Measurements from ENCODE around the gene TTPAL.
"Not testable (repeated sequence)": the region's sequence is repeated elsewhere in the genome, so short reads cannot be mapped to it uniquely, and the experiment has no call there.

TTPAL gene

GRCh38 chr20:44463466-44463865 lies 12.2 kb upstream of the TTPAL start:
- DNase-seq (ENCODE audit: insufficient read length, low spot score) = no peak
- TF ChIP-seq PAX5 (IDR thresholded peaks at IDR 0.05; ENCODE audit: insufficient read depth, low read length, severe bottlenecking) (no peak), TAF1 (IDR thresholded peaks at IDR 0.05; ENCODE audit: low read depth, low read length) (no peak), SPI1 (IDR thresholded peaks at IDR 0.05; ENCODE audit: low read depth, low read length) (no peak), POLR2A (IDR thresholded peaks at IDR 0.05; ENCODE audit: low read depth, low read length) (no peak), POLR2AphosphoS5 (IDR thresholded peaks at IDR 0.05; ENCODE audit: low read depth, low read length) (no peak), POU2F2 (IDR thresholded peaks at IDR 0.05; ENCODE audit: low read depth, low read length) (no peak)
- no peak for FAIRE-seq

- FAIRE-seq = no peak
These were observed 11.2 kb upstream of the TTPAL start for GRCh38 chr20:44464514-44464913.

DNA sequence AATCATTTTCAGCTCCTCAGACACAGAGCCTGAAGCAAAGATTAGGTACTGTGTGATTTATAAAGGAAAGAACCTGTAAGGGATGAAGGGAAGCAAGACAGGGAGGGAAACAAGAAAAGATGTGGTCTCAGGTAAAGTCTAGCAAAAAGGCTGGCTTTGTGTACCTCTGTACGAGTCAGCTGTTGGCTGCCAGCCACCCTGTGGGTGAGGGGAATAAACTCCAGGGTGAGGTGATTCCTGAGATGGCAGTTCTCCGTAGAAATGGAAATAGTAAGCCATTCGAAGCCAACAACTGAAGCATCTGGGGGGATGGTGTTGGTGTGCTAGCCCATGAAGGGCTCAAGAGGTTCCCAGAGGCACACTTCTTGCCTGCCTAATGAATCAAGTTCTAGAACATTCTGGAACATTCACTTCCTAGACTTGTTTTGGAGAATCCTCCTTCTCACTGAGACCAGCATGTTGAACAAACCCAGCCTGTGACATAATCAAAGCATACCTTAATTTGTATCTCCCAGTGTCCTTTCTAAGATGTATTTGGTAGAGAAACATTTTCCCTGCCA lies 10.6 kb upstream of the TTPAL start:
- no peak for DNase-seq (ENCODE audit: insufficient read length, low spot score)
- no peak for FAIRE-seq
- no peak for TF ChIP-seq POLR2A (IDR thresholded peaks at IDR 0.05; ENCODE audit: low read depth, low read length)
- TF ChIP-seq PAX5 (IDR thresholded peaks at IDR 0.05; ENCODE audit: insufficient read depth, low read length, severe bottlenecking) = no peak
- no peak for TF ChIP-seq TAF1 (IDR thresholded peaks at IDR 0.05; ENCODE audit: low read depth, low read length)
- no peak for TF ChIP-seq POU2F2 (IDR thresholded peaks at IDR 0.05; ENCODE audit: low read depth, low read length)
- TF ChIP-seq SPI1 (IDR thresholded peaks at IDR 0.05; ENCODE audit: low read depth, low read length) = no peak
- no peak for TF ChIP-seq POLR2AphosphoS5 (IDR thresholded peaks at IDR 0.05; ENCODE audit: low read depth, low read length)

More at GRCh38 chr20:44464514-44464913, 11.2 kb upstream of the TTPAL start:
- no peak for DNase-seq (ENCODE audit: insufficient read length, low spot score)
- TF ChIP-seq POLR2AphosphoS5 (IDR thresholded peaks at IDR 0.05; ENCODE audit: low read depth, low read length) = no peak
- TF ChIP-seq TAF1 (IDR thresholded peaks at IDR 0.05; ENCODE audit: low read depth, low read length) = no peak
- TF ChIP-seq POU2F2 (IDR thresholded peaks at IDR 0.05; ENCODE audit: low read depth, low read length) = no peak
- no peak for TF ChIP-seq POLR2A (IDR thresholded peaks at IDR 0.05; ENCODE audit: low read depth, low read length)
- TF ChIP-seq PAX5 (IDR thresholded peaks at IDR 0.05; ENCODE audit: insufficient read depth, low read length, severe bottlenecking) = no peak
- no peak for TF ChIP-seq SPI1 (IDR thresholded peaks at IDR 0.05; ENCODE audit: low read depth, low read length)

DNA sequence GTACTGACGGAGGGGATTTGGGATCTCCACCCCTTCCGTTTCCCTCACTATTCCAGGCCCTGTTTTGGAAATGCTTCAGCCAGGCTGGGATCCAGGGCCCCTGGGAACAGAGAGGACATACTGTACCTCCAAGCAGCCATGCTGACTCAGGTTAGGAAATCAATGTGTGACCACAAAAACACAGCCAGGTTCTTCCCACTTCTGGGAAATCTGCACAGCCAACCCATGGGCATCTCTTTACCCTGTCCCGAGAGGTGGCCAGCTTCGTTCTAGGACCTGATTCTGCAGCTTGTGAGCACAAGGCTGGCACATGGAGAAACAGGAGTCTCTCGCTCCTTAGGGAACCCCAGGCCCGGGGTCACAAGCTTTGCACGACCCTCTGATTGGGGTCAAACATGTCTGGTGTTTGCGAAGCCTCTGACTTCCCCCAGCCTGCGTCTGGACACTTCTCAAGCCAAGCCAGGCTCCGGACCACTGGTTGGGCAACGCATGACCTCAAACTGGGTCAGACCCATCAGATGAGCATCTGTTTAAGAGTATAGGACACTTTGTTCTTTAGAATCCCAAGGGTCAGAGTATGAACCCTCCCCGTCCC lies 8.3 kb upstream of the TTPAL start:
- TF ChIP-seq POU2F2 (IDR thresholded peaks at IDR 0.05; ENCODE audit: low read depth, low read length) (no peak), SPI1 (IDR thresholded peaks at IDR 0.05; ENCODE audit: low read depth, low read length) (no peak)
- FAIRE-seq (no peak), DNase-seq (ENCODE audit: insufficient read length, low spot score) (no peak)

DNA sequence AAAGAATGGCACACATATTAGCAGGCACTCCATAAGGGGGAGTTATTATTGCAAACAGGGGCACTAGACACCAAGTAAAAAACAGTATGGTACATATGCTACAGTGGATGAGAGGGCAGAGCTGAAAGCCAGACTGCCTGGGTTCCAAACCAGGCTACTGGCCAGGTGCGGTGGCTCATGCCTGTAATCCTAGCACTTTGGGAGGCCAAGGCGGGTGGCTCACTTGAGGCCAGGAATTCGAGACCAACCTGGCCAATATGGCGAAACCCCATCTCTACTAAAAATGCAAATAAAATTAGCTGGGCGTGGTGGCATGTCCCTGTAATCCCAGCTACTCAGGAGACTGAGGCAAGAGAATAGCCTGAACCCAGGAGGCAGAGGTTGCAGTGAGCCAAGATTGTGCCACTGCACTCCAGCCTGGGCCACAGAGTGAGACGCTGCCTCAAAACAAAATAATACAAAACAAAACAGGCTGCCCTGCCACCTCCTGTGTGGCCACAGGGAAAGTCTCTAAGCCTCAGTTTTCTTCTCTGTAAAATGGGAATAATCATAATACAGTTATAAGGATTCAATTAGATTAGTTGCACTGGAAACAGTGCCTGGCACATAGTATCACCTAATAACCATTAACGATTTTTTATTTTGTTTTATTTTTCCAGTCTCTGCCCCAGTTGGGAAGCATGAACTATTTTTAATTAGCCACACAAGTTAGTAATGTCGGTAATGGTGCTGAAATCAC lies 7.5 kb upstream of the TTPAL start:
- no peak for DNase-seq (ENCODE audit: insufficient read length, low spot score)
- no peak for FAIRE-seq
- TF ChIP-seq POLR2AphosphoS5 (IDR thresholded peaks at IDR 0.05; ENCODE audit: low read depth, low read length) (no peak), POU2F2 (IDR thresholded peaks at IDR 0.05; ENCODE audit: low read depth, low read length) (no peak), POLR2A (IDR thresholded peaks at IDR 0.05; ENCODE audit: low read depth, low read length) (no peak), TAF1 (IDR thresholded peaks at IDR 0.05; ENCODE audit: low read depth, low read length) (no peak), PAX5 (IDR thresholded peaks at IDR 0.05; ENCODE audit: insufficient read depth, low read length, severe bottlenecking) (no peak), SPI1 (IDR thresholded peaks at IDR 0.05; ENCODE audit: low read depth, low read length) (no peak)

DNA sequence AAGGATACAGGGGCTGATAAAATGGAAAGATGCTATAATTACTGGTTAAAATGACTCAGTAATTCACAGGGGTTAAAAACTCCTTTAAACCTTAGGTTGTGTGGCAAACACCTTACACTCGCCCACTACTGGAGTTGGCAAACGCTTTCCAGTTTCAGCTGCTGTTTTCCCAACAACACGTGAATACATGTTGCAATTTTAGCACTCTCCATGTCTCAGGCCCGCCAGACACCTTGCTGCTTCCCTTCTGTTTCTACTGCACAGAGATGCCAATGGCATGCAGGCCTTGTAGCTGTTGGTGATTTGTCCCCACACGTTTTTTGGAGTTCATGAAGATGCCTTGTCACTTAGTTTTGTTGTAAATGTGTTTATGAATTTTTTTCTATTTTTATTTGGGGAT lies 5.3 kb upstream of the TTPAL start:
- TF ChIP-seq PAX5 (IDR thresholded peaks at IDR 0.05; ENCODE audit: insufficient read depth, low read length, severe bottlenecking) (no peak), TAF1 (IDR thresholded peaks at IDR 0.05; ENCODE audit: low read depth, low read length) (no peak), POU2F2 (IDR thresholded peaks at IDR 0.05; ENCODE audit: low read depth, low read length) (no peak), POLR2A (IDR thresholded peaks at IDR 0.05; ENCODE audit: low read depth, low read length) (no peak), POLR2AphosphoS5 (IDR thresholded peaks at IDR 0.05; ENCODE audit: low read depth, low read length) (no peak), SPI1 (IDR thresholded peaks at IDR 0.05; ENCODE audit: low read depth, low read length) (no peak)
- DNase-seq (ENCODE audit: insufficient read length, low spot score) (no peak), FAIRE-seq (no peak)

DNA sequence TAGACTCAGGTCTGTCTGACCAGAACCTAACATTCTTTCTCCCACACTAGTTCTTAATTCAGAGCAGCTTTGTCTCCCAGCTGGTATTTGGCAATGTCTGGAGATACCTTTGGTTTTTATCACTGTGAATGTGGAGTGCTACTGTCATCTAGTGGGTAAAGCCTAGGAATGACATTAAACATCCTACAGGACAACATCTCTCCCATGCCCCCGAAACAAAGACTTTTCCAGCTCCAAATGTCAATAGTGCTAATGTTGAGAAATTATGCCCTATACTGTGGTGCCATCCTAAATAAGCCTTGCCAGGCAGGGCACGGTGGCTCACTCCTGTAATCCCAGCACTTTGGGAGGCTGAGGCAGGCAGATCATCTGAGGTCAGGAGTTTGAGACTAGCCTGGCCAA lies 4.2 kb upstream of the TTPAL start:
- FAIRE-seq = no peak
- TF ChIP-seq TAF1 (IDR thresholded peaks at IDR 0.05; ENCODE audit: low read depth, low read length) = no peak
- no peak for TF ChIP-seq POLR2A (IDR thresholded peaks at IDR 0.05; ENCODE audit: low read depth, low read length)

GRCh38 chr20:44472283-44472682 lies 3.4 kb upstream of the TTPAL start:
- FAIRE-seq; DNase-seq (ENCODE audit: insufficient read length, low spot score): not testable (repeated sequence)

More for the DNA sequence above, 4.2 kb upstream of the TTPAL start:
- DNase-seq (ENCODE audit: insufficient read length, low spot score) = no peak

DNA sequence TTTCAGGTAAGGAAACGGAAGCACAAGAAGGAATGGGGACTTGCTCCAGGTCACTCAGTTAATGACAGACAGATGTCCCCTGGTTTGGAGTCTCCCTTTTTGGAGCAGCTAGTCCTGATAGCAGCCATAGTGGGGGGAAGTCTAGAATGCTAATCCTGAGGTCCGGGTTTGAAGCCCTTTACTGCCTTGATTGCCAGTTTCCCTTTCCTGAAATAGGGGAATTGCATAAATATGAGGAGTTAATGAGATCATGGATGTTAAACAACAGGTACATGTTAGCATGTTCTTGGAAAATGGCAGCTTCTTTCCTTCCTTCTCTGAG lies 341 bp upstream of the TTPAL start:
- DNase-seq (ENCODE audit: insufficient read length, low spot score) (no peak), FAIRE-seq (no peak)

GRCh38 chr20:44477151-44477550 lies 1.5 kb downstream of the TTPAL start:
- DNase-seq (ENCODE audit: insufficient read length, low spot score) (no peak), FAIRE-seq (no peak)
- TF ChIP-seq TAF1 (IDR thresholded peaks at IDR 0.05; ENCODE audit: low read depth, low read length) = no peak
- no peak for TF ChIP-seq POLR2AphosphoS5 (IDR thresholded peaks at IDR 0.05; ENCODE audit: low read depth, low read length)
- TF ChIP-seq SPI1 (IDR thresholded peaks at IDR 0.05; ENCODE audit: low read depth, low read length) = no peak
- no peak for TF ChIP-seq PAX5 (IDR thresholded peaks at IDR 0.05; ENCODE audit: insufficient read depth, low read length, severe bottlenecking)
- TF ChIP-seq POU2F2 (IDR thresholded peaks at IDR 0.05; ENCODE audit: low read depth, low read length) = no peak
- TF ChIP-seq POLR2A (IDR thresholded peaks at IDR 0.05; ENCODE audit: low read depth, low read length) = no peak

More for the DNA sequence above, 341 bp upstream of the TTPAL start:
- no peak for TF ChIP-seq TAF1 (IDR thresholded peaks at IDR 0.05; ENCODE audit: low read depth, low read length)
- TF ChIP-seq POU2F2 (IDR thresholded peaks at IDR 0.05; ENCODE audit: low read depth, low read length) = no peak
- TF ChIP-seq PAX5 (IDR thresholded peaks at IDR 0.05; ENCODE audit: insufficient read depth, low read length, severe bottlenecking) = no peak
- no peak for TF ChIP-seq SPI1 (IDR thresholded peaks at IDR 0.05; ENCODE audit: low read depth, low read length)
- no peak for TF ChIP-seq POLR2A (IDR thresholded peaks at IDR 0.05; ENCODE audit: low read depth, low read length)
- TF ChIP-seq POLR2AphosphoS5 (IDR thresholded peaks at IDR 0.05; ENCODE audit: low read depth, low read length) = no peak
